Measurements from ENCODE around the gene XG.
"Not testable (repeated sequence)": the region's sequence is repeated elsewhere in the genome, so short reads cannot be mapped to it uniquely, and the experiment has no call there.

Gene XG

GRCh38 chrX:2756548-2756947 is 4.7 kb downstream of the XG start:
- FAIRE-seq: no peak
- no peak for TF ChIP-seq TAF1 (IDR thresholded peaks at IDR 0.05; ENCODE audit: low read depth, low read length)
- no peak for TF ChIP-seq PAX5 (IDR thresholded peaks at IDR 0.05; ENCODE audit: insufficient read depth, low read length, severe bottlenecking)

DNA sequence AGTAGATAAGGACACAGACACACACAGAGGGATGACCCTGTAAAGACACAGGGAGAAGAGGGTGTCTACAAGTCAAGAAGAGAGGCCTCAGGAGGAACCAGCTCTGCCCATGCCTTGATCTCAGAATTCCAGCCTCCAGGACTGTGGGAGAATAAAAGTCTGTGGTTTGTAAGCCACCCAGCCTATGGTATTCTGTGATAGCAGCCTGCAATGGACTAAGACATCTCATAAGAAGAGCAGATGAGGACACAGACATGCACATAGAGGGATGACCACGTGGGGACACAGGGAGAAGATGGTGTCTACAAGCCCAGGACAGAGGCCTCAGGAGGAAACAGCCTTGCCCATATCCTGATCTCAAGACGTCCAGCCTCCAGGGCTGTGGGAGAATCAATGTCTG is 9.4 kb downstream of the XG start:
- no peak for TF ChIP-seq SPI1 (IDR thresholded peaks at IDR 0.05; ENCODE audit: low read depth, low read length)
- no peak for TF ChIP-seq PAX5 (IDR thresholded peaks at IDR 0.05; ENCODE audit: insufficient read depth, low read length, severe bottlenecking)
- TF ChIP-seq POLR2AphosphoS5 (IDR thresholded peaks at IDR 0.05; ENCODE audit: low read depth, low read length): no peak
- no peak for TF ChIP-seq POLR2A (IDR thresholded peaks at IDR 0.05; ENCODE audit: low read depth, low read length)
- no peak for TF ChIP-seq TAF1 (IDR thresholded peaks at IDR 0.05; ENCODE audit: low read depth, low read length)
- TF ChIP-seq POU2F2 (IDR thresholded peaks at IDR 0.05; ENCODE audit: low read depth, low read length): no peak
- DNase-seq (ENCODE audit: insufficient read length, low spot score) (no peak), FAIRE-seq (no peak)

More at GRCh38 chrX:2756548-2756947, 4.7 kb downstream of the XG start:
- no peak for DNase-seq (ENCODE audit: insufficient read length, low spot score)

GRCh38 chrX:2762671-2763070 is 10.8 kb downstream of the XG start:
- not testable (repeated sequence) for FAIRE-seq; DNase-seq (ENCODE audit: insufficient read length, low spot score)

- not testable (repeated sequence) for FAIRE-seq; DNase-seq (ENCODE audit: insufficient read length, low spot score)
Measured at GRCh38 chrX:2764766-2765548, 13.1 kb downstream of the XG start.

DNA sequence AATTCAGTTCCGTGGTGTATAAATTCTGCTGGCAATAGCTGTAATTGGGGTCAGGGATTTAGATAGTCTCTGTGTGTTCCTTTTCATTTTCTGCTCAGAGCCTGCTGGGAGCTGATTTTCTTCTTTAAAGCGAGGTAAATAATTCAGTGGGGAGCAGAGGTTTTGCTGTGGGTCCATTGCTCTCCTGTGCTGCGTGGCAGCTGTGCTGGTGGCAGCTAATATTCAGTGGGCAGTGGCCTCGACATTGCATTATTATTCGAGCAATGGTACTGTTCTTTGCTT is 13.7 kb downstream of the XG start:
- DNase-seq (ENCODE audit: insufficient read length, low spot score) (no peak), FAIRE-seq (no peak)
- TF ChIP-seq POLR2A (IDR thresholded peaks at IDR 0.05; ENCODE audit: low read depth, low read length): no peak
- no peak for TF ChIP-seq POU2F2 (IDR thresholded peaks at IDR 0.05; ENCODE audit: low read depth, low read length)
- TF ChIP-seq SPI1 (IDR thresholded peaks at IDR 0.05; ENCODE audit: low read depth, low read length): no peak
- TF ChIP-seq TAF1 (IDR thresholded peaks at IDR 0.05; ENCODE audit: low read depth, low read length): no peak
- TF ChIP-seq POLR2AphosphoS5 (IDR thresholded peaks at IDR 0.05; ENCODE audit: low read depth, low read length): no peak
- no peak for TF ChIP-seq PAX5 (IDR thresholded peaks at IDR 0.05; ENCODE audit: insufficient read depth, low read length, severe bottlenecking)

GRCh38 chrX:2766906-2767305 is 15.1 kb downstream of the XG start:
- DNase-seq (ENCODE audit: insufficient read length, low spot score) (no peak), FAIRE-seq (no peak)
- TF ChIP-seq POU2F2 (IDR thresholded peaks at IDR 0.05; ENCODE audit: low read depth, low read length) (no peak), TAF1 (IDR thresholded peaks at IDR 0.05; ENCODE audit: low read depth, low read length) (no peak), POLR2A (IDR thresholded peaks at IDR 0.05; ENCODE audit: low read depth, low read length) (no peak), SPI1 (IDR thresholded peaks at IDR 0.05; ENCODE audit: low read depth, low read length) (no peak), PAX5 (IDR thresholded peaks at IDR 0.05; ENCODE audit: insufficient read depth, low read length, severe bottlenecking) (no peak), POLR2AphosphoS5 (IDR thresholded peaks at IDR 0.05; ENCODE audit: low read depth, low read length) (no peak)

GRCh38 chrX:2767631-2768455 is 16.0 kb downstream of the XG start:
- TF ChIP-seq POLR2A (IDR thresholded peaks at IDR 0.05; ENCODE audit: low read depth, low read length): no peak
- TF ChIP-seq SPI1 (IDR thresholded peaks at IDR 0.05; ENCODE audit: low read depth, low read length): no peak
- no peak for TF ChIP-seq POLR2AphosphoS5 (IDR thresholded peaks at IDR 0.05; ENCODE audit: low read depth, low read length)
- no peak for TF ChIP-seq POU2F2 (IDR thresholded peaks at IDR 0.05; ENCODE audit: low read depth, low read length)
- no peak for TF ChIP-seq PAX5 (IDR thresholded peaks at IDR 0.05; ENCODE audit: insufficient read depth, low read length, severe bottlenecking)
- TF ChIP-seq TAF1 (IDR thresholded peaks at IDR 0.05; ENCODE audit: low read depth, low read length): no peak
- FAIRE-seq (no peak), DNase-seq (ENCODE audit: insufficient read length, low spot score) (no peak)

- FAIRE-seq (no peak), DNase-seq (ENCODE audit: insufficient read length, low spot score) (no peak)
- TF ChIP-seq TAF1 (IDR thresholded peaks at IDR 0.05; ENCODE audit: low read depth, low read length) (no peak), POU2F2 (IDR thresholded peaks at IDR 0.05; ENCODE audit: low read depth, low read length) (no peak), SPI1 (IDR thresholded peaks at IDR 0.05; ENCODE audit: low read depth, low read length) (no peak), PAX5 (IDR thresholded peaks at IDR 0.05; ENCODE audit: insufficient read depth, low read length, severe bottlenecking) (no peak), POLR2A (IDR thresholded peaks at IDR 0.05; ENCODE audit: low read depth, low read length) (no peak), POLR2AphosphoS5 (IDR thresholded peaks at IDR 0.05; ENCODE audit: low read depth, low read length) (no peak)
Measured at GRCh38 chrX:2769615-2770014, 17.8 kb downstream of the XG start.

- DNase-seq (ENCODE audit: insufficient read length, low spot score); FAIRE-seq: not testable (repeated sequence)
Measured at GRCh38 chrX:2773166-2774055, 21.6 kb downstream of the XG start.

- no peak for TF ChIP-seq POLR2AphosphoS5 (IDR thresholded peaks at IDR 0.05; ENCODE audit: low read depth, low read length)
- TF ChIP-seq TAF1 (IDR thresholded peaks at IDR 0.05; ENCODE audit: low read depth, low read length): no peak
- no peak for TF ChIP-seq SPI1 (IDR thresholded peaks at IDR 0.05; ENCODE audit: low read depth, low read length)
- TF ChIP-seq POLR2A (IDR thresholded peaks at IDR 0.05; ENCODE audit: low read depth, low read length): no peak
- no peak for TF ChIP-seq PAX5 (IDR thresholded peaks at IDR 0.05; ENCODE audit: insufficient read depth, low read length, severe bottlenecking)
- no peak for TF ChIP-seq POU2F2 (IDR thresholded peaks at IDR 0.05; ENCODE audit: low read depth, low read length)
- FAIRE-seq (no peak), DNase-seq (ENCODE audit: insufficient read length, low spot score) (no peak)
Measured at GRCh38 chrX:2774057-2774456, 22.2 kb downstream of the XG start.
